HL-60 (cell line): Measurements from ENCODE around the gene SCARB2.

Source experiments
- DNase-seq, 2 experiments: peaks; one replicate each; pipeline ENCODE4 v3.0.0-alpha.2; 2010 to 2020; ENCODE audit warnings: low read depth in 1 of 2, low spot score in 1 of 2
- H3K27ac ChIP-seq: fragments of 250-450 bp; sonication (Bioruptor Pico); replicated peaks from 2 replicates; pipeline ENCODE4 v1.5.1; 2020; ENCODE audit warnings: mild to moderate bottlenecking, moderate library complexity
- H3K27me3 ChIP-seq: fragments of 250-450 bp; sonication (Bioruptor Pico); 2 replicates; pipeline ENCODE4 v1.5.1; 2021; ENCODE audit warnings: mild to moderate bottlenecking, moderate library complexity; ENCODE audit not compliant: insufficient read depth, poor library complexity, severe bottlenecking
- H3K4me3 ChIP-seq: replicated peaks from 2 replicates; pipeline ENCODE4 v1.5.1; 2011; ENCODE audit warnings: mild to moderate bottlenecking, control low read depth, low read length; ENCODE audit not compliant: insufficient read depth
- CTCF ChIP-seq: IDR thresholded peaks from one replicate; pipeline ENCODE4 v1.5.1; 2011; ENCODE audit warnings: low read length, control low read depth, inconsistent platforms; ENCODE audit not compliant: insufficient read depth
- GABPA ChIP-seq: IDR thresholded peaks from 2 replicates; pipeline ENCODE4 v1.6.1; 2012; ENCODE audit warnings: low read depth
- POLR2AphosphoS5 ChIP-seq: IDR thresholded peaks from 2 replicates; pipeline ENCODE4 v1.6.1; 2012; ENCODE audit warnings: low read depth
- REST ChIP-seq: IDR thresholded peaks from 2 replicates; pipeline ENCODE4 v1.6.1; 2012; ENCODE audit warnings: low read depth; ENCODE audit not compliant: insufficient replicate concordance
- SPI1 ChIP-seq: IDR thresholded peaks from 2 replicates; pipeline ENCODE4 v1.6.1; 2012; ENCODE audit warnings: low read depth, mild to moderate bottlenecking, borderline replicate concordance

The SCARB2 gene

GRCh38 chr4:76216524-76216923 lies 2.9 kb upstream of the SCARB2 start:
- H3K4me3 ChIP-seq: no peak overlapping the region
- no peak for DNase-seq
- TF ChIP-seq REST (no peak), SPI1 (peak; percentile 84)
- H3K27ac ChIP-seq: no peak overlapping the region
- H3K27me3 ChIP-seq: no peaks in the 10 kb centered on the region

- no peak for TF ChIP-seq CTCF
- no peak for TF ChIP-seq SPI1
- no peak for TF ChIP-seq POLR2AphosphoS5
- TF ChIP-seq GABPA: no peak
- no peak for TF ChIP-seq REST
- Histone ChIP-seq H3K4me3 (no peak overlapping the region), H3K27me3 (no peaks in the 10 kb centered on the region), H3K27ac (no peak overlapping the region)
- DNase-seq: no peak
Observed at GRCh38 chr4:76215077-76215476, 1.5 kb upstream of the SCARB2 start.

- peak; percentile 74 to 76 for DNase-seq
- Histone ChIP-seq H3K4me3 (peak overlapping the region; percentile 67), H3K27me3 (no peaks in the 10 kb centered on the region), H3K27ac (peak overlapping the region; percentile 79)
- TF ChIP-seq SPI1 (no peak), POLR2AphosphoS5 (no peak), REST (no peak), CTCF (no peak), GABPA (no peak)
Observed at GRCh38 chr4:76214177-76214675, 602 bp upstream of the SCARB2 start.
